NB4 (cell line): ENCODE data around the gene MBLAC1.
A peak's percentile ranks its signal among the peaks of the same experiment; 100 is the strongest.

Experiments used
- DNase-seq: peaks from one replicate; pipeline ENCODE4 v3.0.0; 2010; ENCODE audit warnings: low read depth
- H3K4me3 ChIP-seq: one replicate; pipeline ENCODE4 v1.5.1; 2011; ENCODE audit warnings: mild to moderate bottlenecking, low read depth, low read length, moderate library complexity
- MYC ChIP-seq: IDR thresholded peaks from 2 replicates; pipeline ENCODE4 v1.6.1; 2011; ENCODE audit warnings: low read depth, low read length
- POLR2A ChIP-seq: IDR thresholded peaks from 2 replicates; pipeline ENCODE4 v1.6.1; 2011; ENCODE audit warnings: mild to moderate bottlenecking; ENCODE audit not compliant: insufficient read length; ENCODE audit errors: extremely low read depth
- TF ChIP-seq, protein P1 (sequence below): IDR thresholded peaks from one replicate; pipeline ENCODE4 v1.5.1; 2012; ENCODE audit warnings: low read depth, low read length
- TF ChIP-seq, protein P2 (sequence below): IDR thresholded peaks from 2 replicates; pipeline ENCODE4 v1.6.1; 2011; ENCODE audit warnings: low read depth, low read length

MBLAC1 gene

DNA sequence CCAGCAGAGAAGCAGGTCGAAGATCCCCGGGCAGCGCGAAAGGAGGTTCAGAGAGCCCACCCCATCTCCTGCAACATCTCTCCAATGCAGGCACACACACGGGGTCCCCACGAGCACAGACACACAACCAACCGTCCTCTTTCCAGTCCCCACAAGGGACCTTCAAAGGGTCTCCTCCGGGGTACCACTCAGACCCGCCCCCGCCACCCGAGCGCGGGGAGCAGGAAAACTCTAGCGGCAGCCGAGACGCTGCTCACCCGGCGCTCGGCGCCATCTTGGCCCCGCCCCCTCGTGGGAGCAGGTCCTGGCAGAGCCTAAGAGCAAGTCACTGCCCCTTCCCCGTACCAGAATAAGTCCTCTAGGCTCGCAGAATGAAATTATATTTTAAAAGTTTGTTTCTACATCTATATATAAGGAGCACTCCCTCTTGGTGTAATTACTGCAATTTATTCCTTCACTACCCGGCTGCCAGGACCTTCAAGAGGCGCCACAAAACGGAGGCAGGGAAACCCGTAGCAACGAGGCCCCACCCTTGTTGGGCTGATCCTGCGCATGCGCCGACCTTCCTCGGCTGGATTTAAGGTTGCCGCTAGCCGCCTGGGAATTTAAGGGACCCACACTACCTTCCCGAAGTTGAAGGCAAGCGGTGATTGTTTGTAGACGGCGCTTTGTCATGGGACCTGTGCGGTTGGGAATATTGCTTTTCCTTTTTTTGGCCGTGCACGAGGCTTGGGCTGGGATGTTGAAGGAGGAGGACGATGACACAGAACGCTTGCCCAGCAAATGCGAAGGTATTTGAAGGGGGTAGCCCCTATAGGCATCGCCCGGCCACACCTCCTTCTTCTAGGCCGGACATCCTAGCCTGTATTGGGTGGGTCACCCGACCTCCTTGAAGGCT is 7.4 kb upstream of the MBLAC1 start, which contains the start of the genes CNPY4 and TAF6:
TSS of gene CNPY4 (plus strand) at position 563 of the 898 bp plus-strand sequence. CDS start at position 674, 111 bp downstream.
TSS of gene TAF6 (minus strand) at position 287 of the 898 bp plus-strand sequence. CDS start 5,149 bp downstream, outside the sequence.
- peak within 1 kb of the TSS; percentile 99 for H3K4me3 ChIP-seq
- TF ChIP-seq, protein P1, sequence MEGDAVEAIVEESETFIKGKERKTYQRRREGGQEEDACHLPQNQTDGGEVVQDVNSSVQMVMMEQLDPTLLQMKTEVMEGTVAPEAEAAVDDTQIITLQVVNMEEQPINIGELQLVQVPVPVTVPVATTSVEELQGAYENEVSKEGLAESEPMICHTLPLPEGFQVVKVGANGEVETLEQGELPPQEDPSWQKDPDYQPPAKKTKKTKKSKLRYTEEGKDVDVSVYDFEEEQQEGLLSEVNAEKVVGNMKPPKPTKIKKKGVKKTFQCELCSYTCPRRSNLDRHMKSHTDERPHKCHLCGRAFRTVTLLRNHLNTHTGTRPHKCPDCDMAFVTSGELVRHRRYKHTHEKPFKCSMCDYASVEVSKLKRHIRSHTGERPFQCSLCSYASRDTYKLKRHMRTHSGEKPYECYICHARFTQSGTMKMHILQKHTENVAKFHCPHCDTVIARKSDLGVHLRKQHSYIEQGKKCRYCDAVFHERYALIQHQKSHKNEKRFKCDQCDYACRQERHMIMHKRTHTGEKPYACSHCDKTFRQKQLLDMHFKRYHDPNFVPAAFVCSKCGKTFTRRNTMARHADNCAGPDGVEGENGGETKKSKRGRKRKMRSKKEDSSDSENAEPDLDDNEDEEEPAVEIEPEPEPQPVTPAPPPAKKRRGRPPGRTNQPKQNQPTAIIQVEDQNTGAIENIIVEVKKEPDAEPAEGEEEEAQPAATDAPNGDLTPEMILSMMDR = no peak
- peak; percentile 81 for TF ChIP-seq POLR2A
- TF ChIP-seq MYC = peak; percentile 45
- TF ChIP-seq, protein P2, sequence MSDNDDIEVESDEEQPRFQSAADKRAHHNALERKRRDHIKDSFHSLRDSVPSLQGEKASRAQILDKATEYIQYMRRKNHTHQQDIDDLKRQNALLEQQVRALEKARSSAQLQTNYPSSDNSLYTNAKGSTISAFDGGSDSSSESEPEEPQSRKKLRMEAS = peak; percentile 80
- DNase-seq = peak; percentile 98

DNA sequence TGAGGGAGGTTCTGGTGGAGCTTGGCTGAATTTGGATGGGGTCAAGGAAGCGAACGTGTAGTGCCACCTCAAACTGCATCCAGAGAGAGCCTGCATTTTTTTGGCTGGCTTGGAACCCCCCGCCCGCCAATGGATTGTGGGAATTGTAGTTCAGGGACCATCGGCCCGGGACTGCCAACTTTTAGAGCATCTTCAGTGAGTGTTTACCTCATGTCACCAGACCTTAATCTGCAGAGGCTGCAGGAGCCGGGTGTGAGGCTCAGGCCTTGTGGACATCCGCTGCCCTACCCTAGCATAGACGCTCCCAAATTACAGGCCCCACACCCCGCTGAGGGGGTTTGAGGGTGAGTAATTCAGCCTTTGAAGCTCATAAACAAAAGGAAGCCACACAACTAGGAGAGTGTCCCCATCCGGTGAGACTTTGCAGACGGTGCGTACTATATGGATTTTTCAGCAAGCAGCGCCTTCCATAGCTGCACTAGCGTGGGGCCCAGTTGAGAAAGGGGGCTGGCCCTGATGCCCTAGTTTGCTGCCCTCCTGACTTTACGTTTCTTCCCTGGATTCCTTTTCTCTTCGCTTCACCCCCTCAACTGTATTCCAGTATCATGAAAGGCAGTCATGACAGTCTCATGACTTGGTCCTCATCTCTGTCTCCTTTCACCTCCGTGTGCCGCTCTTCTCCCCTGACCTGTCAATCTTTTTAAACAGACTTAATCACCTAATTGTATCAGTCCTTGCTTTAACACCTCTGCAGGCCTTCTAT is 6.6 kb upstream of the MBLAC1 start:
- peak; percentile 75 for DNase-seq
- TF ChIP-seq POLR2A (no peak), MYC (peak; percentile 35; the same call in 1 of the 2 replicates)
- TF ChIP-seq, protein P2 = no peak
- H3K4me3 ChIP-seq = peak overlapping the region; percentile 99

DNA sequence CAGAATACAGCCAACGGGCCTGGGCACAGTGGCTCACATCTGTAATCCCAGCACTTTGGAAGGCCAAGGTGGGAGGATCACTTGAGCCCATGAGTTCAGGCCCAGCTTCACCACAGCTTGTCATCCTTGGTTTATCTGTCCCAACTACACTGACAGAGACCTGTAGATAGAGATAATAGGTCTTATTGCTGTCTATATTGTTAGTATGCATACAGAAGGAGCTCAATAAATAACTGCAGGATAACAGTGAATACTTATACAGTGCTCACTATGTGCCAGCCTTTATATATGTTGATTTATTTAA is 6.1 kb upstream of the MBLAC1 start:
- DNase-seq = no peak
- H3K4me3 ChIP-seq = peak overlapping the region; percentile 99
- TF ChIP-seq, protein P1 = no peak
- TF ChIP-seq, protein P2 = no peak
- TF ChIP-seq MYC (no peak), POLR2A (no peak)

DNA sequence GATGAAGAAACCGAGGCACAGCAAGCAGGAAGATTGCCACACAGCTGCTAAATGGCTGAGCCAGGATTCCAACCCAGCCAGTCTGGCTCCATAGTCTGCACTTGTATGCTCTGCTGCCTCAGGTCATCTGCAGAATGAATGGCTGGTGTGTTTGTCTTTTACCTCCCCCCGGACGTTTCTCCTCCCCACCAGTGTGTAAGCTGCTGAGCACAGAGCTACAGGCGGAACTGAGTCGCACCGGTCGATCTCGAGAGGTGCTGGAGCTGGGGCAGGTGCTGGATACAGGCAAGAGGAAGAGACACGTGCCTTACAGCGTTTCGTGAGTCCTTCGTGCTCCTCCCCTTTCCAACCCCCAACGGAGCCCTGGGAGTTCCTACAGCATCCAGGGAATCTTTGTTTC is 4.7 kb upstream of the MBLAC1 start:
- H3K4me3 ChIP-seq = no peak overlapping the region
- DNase-seq = no peak
- TF ChIP-seq MYC (no peak), POLR2A (no peak)
- TF ChIP-seq, protein P2 = no peak
- TF ChIP-seq, protein P1 = no peak

DNA sequence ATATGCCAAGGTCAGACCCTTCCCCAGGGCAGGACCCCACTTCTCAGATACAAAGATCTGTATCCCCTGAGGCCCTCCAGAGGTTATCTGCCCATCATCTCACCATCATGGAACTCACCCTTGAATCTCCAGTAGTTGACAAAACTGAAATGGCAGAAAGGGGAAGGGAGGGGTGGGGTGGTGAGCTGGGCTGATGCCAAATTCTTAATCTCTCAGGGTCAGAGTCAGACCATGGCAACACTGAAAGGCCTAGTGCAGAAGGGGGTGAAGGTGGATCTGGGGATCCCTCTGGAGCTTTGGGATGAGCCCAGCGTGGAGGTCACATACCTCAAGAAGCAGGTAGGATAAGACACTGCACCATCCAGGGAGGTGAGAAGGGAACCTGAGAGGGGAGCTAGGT is 4.2 kb upstream of the MBLAC1 start:
- no peak for DNase-seq
- TF ChIP-seq, protein P2 = no peak
- TF ChIP-seq POLR2A = no peak
- TF ChIP-seq, protein P1 = no peak
- no peak for TF ChIP-seq MYC
- H3K4me3 ChIP-seq = no peak overlapping the region
